Non-pigmented ciliary epithelial cell (primary cell): ENCODE measurements around the gene GRB14.

Experiments used
- DNase-seq: peaks from one replicate; pipeline ENCODE4 v3.0.0-alpha.2; 2010; ENCODE audit warnings: low read depth

The GRB14 gene

GRCh38 chr2:164613321-164613982 lies 7.8 kb downstream of the GRB14 start:
- no peak for DNase-seq

GRCh38 chr2:164609790-164610189 lies 11.5 kb downstream of the GRB14 start:
- DNase-seq: no peak

GRCh38 chr2:164606557-164606956 lies 14.7 kb downstream of the GRB14 start:
- no peak for DNase-seq

- no peak for DNase-seq
Measured at GRCh38 chr2:164605295-164605694, 16.0 kb downstream of the GRB14 start.

GRCh38 chr2:164600763-164601162 lies 20.5 kb downstream of the GRB14 start:
- no peak for DNase-seq

- DNase-seq: peak; percentile 50
Measured at GRCh38 chr2:164599954-164600589, 21.2 kb downstream of the GRB14 start.

- DNase-seq: no peak
Measured at GRCh38 chr2:164597983-164598382, 23.3 kb downstream of the GRB14 start.

- no peak for DNase-seq
Measured at GRCh38 chr2:164595031-164595430, 26.3 kb downstream of the GRB14 start.

- DNase-seq: no peak
Measured at GRCh38 chr2:164593959-164594358, 27.3 kb downstream of the GRB14 start.

- no peak for DNase-seq
Measured at GRCh38 chr2:164593541-164593940, 27.7 kb downstream of the GRB14 start.

- peak; percentile 2 for DNase-seq
Measured at GRCh38 chr2:164589522-164589921, 31.8 kb downstream of the GRB14 start.

GRCh38 chr2:164581050-164581449 lies 40.2 kb downstream of the GRB14 start:
- DNase-seq: no peak

- no peak for DNase-seq
Measured at GRCh38 chr2:164574931-164575330, 46.4 kb downstream of the GRB14 start.

GRCh38 chr2:164570475-164570874 lies 50.8 kb downstream of the GRB14 start:
- no peak for DNase-seq

- DNase-seq: no peak
Measured at GRCh38 chr2:164569378-164569777, 51.9 kb downstream of the GRB14 start.

- DNase-seq: no peak
Measured at GRCh38 chr2:164568317-164568716, 53.0 kb downstream of the GRB14 start.

GRCh38 chr2:164567335-164567989 lies 53.8 kb downstream of the GRB14 start:
- no peak for DNase-seq

GRCh38 chr2:164565359-164565758 lies 55.9 kb downstream of the GRB14 start:
- DNase-seq: no peak

- DNase-seq: no peak
Measured at GRCh38 chr2:164562666-164563065, 58.6 kb downstream of the GRB14 start.

GRCh38 chr2:164561991-164562390 lies 59.3 kb downstream of the GRB14 start:
- no peak for DNase-seq

GRCh38 chr2:164561416-164561815 lies 59.9 kb downstream of the GRB14 start:
- no peak for DNase-seq

GRCh38 chr2:164560902-164561301 lies 60.4 kb downstream of the GRB14 start:
- no peak for DNase-seq

GRCh38 chr2:164560181-164560792 lies 61.0 kb downstream of the GRB14 start:
- no peak for DNase-seq
